Measurements from ENCODE around the gene CALR3.
A peak's percentile ranks its signal among the peaks of the same experiment; 100 is the strongest.
"Not testable (repeated sequence)": the region's sequence is repeated elsewhere in the genome, so short reads cannot be mapped to it uniquely, and the experiment has no call there.

CALR3 gene

DNA sequence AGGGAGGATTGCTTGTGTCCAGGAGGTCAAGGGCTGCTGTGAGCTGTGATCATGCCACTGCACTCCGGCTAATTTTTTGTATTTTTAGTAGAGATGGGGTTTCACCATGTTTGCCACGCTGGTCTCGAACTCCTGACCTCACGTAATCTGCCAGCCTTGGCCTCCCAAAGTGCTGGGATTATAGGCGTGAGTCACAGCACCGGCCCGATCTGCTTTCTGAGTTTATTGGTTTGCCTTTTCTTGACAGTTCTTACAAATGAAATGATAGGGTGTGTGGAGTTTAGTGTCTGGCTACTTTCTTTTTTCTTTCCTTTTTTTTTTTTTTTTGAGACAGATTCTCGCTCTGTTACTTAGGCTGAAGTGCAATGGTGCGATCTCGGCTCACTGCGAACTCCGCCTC is 1.1 kb upstream of the CALR3 start:
- DNase-seq (ENCODE audit: low spot score), result peak; percentile 68

- peak; percentile 81 for DNase-seq (ENCODE audit: low spot score)
Measured at GRCh38 chr19:16496613-16496983, 631 bp upstream of the CALR3 start.

DNA sequence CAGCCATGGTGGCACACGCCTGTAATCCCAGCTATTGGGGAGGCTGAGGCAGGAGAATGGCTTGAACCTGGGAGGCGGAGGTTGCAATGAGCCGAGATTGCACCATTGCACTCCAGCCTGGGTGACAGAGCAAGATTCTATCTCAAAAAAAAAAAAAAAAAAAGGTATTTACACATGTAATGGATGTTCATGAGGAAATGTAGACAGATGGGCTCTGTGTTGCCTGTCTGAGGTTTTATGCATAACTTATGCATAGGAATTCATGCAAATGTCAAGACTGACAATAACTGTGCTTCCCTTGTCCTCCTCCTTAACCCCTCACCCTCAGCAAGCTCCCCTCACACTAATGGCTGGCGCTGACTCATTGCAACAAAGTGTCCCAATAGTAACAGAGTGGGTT is 9.5 kb downstream of the CALR3 start:
- DNase-seq (ENCODE audit: low spot score), result not testable (repeated sequence)

GRCh38 chr19:16482745-16483144 is 13.2 kb downstream of the CALR3 start:
- DNase-seq (ENCODE audit: low spot score), result no peak

DNA sequence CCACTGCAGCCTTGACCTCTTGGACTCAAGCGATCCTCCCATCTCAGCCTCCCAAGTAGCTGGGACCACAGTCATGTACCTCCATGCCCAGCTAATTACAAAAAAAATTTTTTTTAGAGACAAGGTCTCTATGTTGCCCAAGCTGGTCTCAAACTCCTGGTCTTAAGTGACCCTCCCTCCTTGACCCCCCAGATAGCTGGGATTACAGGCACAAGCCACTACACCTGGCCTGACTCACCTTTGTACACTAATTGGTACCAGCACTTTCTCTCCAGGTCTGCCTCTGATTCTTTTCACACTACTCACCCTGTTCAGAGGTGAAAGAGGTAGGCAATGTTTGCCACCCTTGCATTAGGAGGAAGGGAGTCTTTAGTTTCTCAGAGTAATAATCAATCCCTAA is 18.7 kb downstream of the CALR3 start:
- DNase-seq (ENCODE audit: low spot score), result no peak

DNA sequence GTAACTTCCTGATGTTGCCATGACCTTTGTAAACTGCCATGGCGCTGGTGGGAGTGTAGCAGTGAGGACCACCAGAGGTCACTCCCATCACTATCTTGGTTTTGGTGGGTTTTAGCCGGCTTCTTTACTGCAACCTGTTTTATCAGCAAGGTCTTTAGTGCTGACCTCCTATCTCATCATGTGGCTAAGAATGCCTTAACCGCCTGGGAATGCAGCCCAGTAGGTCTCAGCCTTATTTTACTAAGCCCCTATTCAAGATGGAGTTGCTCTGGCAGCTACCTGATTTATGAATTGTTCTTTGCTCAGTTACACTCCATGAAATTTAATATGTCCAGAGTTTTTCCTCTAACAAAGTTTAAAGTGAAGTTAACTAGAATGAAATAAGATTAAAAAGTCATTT is 19.6 kb downstream of the CALR3 start:
- DNase-seq (ENCODE audit: low spot score), result no peak

DNA sequence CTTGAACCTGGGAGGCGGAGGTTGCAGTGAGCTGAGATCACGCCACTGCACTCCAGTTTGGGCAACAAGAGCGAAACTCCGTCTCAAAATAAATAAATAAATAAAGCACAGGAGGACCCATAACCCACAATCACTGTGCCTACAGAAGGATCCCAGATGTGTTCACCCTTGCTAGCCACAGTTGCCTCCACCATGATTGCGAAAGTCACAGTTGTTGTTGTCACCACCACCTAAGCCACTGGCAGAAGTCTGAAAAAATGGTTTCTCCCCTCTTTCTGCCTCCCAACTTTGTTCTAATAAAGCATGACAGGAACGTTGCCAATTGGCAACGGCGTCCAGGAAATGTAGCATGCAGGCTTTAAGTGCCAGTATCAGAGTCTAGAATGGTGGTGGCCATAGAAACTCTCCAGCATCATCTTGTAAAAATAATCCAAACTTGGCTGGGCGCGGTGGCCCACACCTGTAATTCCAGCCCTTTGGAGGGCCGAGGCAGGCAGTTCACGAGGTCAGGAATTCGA is 22.0 kb downstream of the CALR3 start:
- DNase-seq (ENCODE audit: low spot score), result no peak

- no peak for DNase-seq (ENCODE audit: low spot score)
Measured at GRCh38 chr19:16472992-16473391, 23.0 kb downstream of the CALR3 start.

DNA sequence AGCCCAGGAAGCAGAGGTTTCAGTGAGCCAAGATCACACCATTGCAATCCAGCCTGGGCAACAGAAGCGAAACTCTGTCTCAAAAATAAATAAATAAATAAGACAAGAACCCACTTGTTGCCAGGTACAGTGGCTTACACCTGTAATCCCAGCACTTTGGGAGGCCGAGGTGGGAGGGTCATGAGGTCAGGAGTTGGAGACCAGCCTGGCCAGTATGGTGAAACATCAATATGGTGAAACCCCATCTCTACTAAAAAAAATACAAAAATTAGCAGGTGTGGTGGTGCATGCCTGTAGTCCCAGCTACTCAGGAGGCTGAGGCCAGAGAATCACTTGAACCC is 23.4 kb downstream of the CALR3 start:
- not testable (repeated sequence) for DNase-seq (ENCODE audit: low spot score)

DNA sequence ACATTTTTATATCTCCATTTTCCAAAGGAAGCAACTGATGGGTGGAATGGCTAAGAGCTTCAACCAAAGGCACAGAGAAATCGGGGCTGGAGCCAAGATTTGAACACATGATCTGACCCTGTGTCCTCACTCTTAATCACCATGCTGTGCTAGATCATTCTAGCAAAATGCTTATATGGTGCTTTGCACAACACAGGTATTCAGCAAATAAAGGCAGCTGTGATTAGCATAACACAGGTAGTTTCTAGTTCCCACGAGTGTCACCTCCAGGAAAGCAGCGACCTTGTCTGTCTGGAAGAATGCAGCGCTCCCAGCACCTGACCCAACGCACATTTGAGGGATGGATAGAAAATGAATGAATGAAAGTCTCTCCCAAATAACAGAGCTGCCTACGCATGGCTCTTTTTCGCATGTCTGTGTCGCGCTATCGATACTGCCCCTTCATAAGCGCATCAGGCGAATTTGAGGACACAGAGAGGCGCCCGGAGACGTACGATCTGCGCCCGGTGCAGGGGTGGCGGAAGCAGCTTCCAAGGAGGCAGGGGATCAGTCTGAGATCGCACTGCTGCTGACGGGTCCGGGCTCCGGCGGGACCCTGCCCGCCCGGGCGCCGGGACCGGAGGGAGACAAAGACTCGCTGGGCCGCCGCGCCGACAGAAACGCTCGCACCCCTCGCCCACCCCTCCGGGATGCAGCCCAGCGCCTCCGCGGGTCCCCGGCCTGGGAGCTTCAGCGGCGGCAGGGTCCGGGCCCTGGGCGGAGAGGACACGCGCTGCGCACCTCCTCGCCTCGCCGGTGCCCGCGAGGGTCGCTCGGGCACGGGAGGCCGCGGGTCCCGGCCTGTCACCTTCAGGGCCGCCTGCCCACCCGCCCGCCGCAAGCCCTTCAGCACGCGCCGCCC is 24.8 kb downstream of the CALR3 start:
- peak; percentile 79 for DNase-seq (ENCODE audit: low spot score)

DNA sequence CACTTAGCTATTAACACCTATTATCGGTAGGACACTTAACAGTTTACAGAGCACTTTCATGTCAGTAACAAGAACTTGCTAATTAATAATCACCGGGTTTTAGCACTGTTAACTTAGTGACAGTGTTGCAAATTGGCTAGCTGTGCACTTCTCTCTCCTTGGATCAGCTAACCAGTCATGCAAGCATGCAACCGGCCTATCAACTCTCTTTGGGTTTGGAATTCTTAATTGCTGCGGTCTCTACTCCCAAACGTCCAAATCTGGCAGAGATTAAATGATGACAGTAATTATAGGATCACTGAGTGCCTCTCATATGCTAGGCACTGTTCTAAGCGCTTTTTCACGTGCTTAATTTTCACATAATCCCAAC is 25.4 kb downstream of the CALR3 start:
- peak; percentile 30 for DNase-seq (ENCODE audit: low spot score)

GRCh38 chr19:16467581-16467980 is 28.4 kb downstream of the CALR3 start:
- DNase-seq (ENCODE audit: low spot score), result no peak

- not testable (repeated sequence) for DNase-seq (ENCODE audit: low spot score)
Measured at GRCh38 chr19:16466802-16467427, 29.1 kb downstream of the CALR3 start.

DNA sequence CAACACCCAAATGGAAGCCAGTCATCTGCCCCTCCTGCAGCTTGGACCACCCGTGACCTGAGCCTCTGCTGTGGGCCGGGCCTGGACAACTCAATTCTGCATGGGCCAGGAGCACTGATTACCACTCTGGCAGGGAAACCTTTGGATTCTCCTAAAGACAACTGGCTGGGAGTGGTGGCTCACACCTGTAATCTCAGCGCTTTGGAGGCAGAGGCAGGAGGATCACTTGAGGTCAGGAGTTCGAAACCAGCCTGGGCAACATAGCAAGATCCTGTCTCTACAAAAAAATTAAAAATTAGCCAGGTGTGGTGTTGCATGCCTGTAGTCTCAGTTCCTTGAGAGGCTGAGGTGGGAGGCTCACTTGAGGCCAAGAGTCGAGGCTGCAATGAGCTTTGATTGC is 30.7 kb downstream of the CALR3 start:
- no peak for DNase-seq (ENCODE audit: low spot score)

DNA sequence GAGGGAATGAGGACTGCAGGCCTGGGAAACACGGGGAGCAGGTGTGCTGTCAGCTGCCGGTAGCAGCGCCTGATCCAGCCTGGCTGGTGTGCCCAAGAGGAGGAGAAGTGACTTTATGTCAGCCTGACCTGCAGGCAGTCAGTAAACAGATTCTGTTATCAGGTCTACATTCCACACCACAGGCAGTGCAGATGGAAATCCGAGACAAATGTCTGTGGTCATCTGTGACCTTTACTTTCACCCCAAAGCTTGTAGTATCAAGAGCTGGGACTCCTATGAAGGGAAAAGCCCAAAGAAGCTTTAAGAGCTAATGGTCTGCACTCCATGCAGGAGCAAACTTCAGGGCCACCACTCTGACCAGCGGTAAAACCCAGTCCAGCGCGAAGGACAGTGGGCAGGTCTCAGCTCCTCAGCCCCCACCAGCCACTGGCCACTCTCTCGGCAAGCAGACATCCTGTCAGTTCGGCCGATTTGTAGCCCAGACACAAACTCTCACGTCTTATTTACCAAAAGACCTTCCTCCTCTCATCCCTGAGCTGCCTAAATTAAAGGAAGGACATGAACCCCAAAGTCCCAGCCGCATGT is 31.9 kb downstream of the CALR3 start:
- DNase-seq (ENCODE audit: low spot score), result no peak

DNA sequence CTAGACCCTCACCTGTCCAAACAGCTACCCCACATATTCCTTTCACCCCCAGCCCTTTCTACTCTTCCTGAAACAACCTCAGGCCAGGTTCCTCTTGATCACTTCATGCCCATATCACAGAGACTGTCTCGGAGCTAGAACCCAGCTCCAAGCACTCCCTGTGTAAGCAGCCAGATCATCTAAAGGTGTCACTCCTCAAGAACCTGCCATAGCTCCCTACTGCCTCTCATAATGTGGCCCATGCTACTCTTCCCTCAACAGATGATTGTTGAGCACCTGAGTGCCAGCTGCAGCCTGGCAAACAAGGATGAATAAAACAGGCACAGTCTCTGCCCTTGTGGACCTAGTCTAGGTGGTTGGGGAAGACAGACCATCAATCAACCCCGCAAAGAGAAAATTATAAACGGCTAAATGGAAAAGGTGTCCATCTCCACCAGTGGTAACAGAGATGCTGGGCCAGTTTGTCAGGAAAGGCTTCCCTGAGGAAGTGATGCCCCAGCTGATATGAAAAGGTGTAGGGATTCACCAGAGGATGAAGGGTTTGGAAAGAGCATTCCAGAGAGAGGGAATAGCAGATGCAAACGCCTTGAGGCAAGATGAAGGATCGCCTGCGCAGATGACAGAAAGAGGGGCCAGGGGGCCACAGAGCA is 32.5 kb downstream of the CALR3 start:
- no peak for DNase-seq (ENCODE audit: low spot score)

DNA sequence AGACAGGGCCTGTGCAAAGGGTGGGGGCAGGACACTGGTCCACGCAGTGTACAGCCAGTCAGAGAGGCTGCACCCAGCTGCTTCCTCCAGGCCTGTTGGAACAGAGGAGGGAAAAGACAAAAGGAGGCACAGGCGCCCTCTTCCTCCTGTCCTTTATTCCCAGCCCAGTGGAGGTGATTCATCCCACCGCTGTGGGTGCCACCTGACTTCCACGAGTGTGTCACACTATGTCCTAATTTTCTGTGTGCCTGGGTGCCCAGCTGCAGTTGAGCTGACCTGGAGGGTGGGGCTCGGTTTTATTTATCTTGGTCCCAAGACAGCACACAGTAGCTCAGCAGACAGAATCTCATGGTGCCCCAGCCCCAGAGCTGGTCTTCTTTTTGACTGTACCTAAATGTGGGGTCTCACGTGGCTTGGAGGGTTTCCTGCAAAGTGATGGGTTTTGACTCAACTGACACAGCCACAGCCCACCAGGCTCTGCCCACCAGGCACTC is 33.2 kb downstream of the CALR3 start:
- DNase-seq (ENCODE audit: low spot score), result peak; percentile 30

- DNase-seq (ENCODE audit: low spot score), result no peak
Measured at GRCh38 chr19:16461630-16462051, 34.3 kb downstream of the CALR3 start.

GRCh38 chr19:16460454-16460853 is 35.5 kb downstream of the CALR3 start:
- DNase-seq (ENCODE audit: low spot score), result no peak

DNA sequence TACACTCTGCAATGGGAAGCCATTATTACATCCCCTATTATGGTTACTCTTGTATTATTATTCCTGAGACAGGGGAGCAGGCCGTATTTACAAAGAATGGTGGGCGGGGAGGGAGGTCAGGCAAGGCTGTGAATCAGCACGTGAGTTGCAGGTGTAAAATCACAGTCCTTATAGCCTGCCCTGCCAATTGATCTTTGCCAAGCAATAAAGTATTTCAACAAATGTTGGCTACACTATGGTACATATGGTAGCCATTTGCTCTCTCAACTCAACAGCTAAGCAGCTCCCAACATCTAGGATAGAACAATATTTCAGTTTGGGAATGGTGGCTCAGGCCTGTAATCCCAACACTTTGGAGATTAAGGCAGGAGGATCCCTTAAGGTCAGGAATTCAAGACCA is 36.3 kb downstream of the CALR3 start:
- DNase-seq (ENCODE audit: low spot score), result no peak

GRCh38 chr19:16458391-16459341 is 37.3 kb downstream of the CALR3 start:
- DNase-seq (ENCODE audit: low spot score), result no peak

Data from RKO (cell line).